Activated naive CD4-positive, alpha-beta T cell treated with anti-CD3 and anti-CD28 coated beads, Interleukin-2, amount 10 ng/mL, durations not matched to agents 7 days and 5 days (primary cell): ENCODE measurements around the gene THBD.

Source experiments
- CTCF ChIA-PET: fragments of 350-600 bp; sonication (Branson Sonifier 250); formaldehyde crosslinking; loops from one replicate; lab custom pipeline; 2021; ENCODE audit warnings: antibody characterized with exemption; lab: Charles Lee
- DNase-seq: peaks from one replicate; pipeline ENCODE4 v3.0.0-alpha.2; 2020
- H3K27ac Mint-ChIP-seq: one replicate; pipeline ENCODE4 v1.8.0; 2021; ENCODE audit warnings: mild to moderate bottlenecking, moderate library complexity, mixed read lengths
- H3K27me3 Mint-ChIP-seq: one replicate; pipeline ENCODE4 v1.8.0; 2021; ENCODE audit warnings: mild to moderate bottlenecking, mixed read lengths
- H3K36me3 Mint-ChIP-seq: one replicate; pipeline ENCODE4 v1.8.0; 2021; ENCODE audit warnings: mixed read lengths
- H3K4me1 Mint-ChIP-seq: one replicate; pipeline ENCODE4 v1.8.0; 2021; ENCODE audit warnings: mixed read lengths
- H3K4me3 Mint-ChIP-seq: one replicate; pipeline ENCODE4 v1.8.0; 2021; ENCODE audit warnings: mild to moderate bottlenecking, moderate library complexity, mixed read lengths
- H3K9me3 Mint-ChIP-seq: one replicate; pipeline ENCODE4 v1.8.0; 2021; ENCODE audit warnings: mixed read lengths

The THBD gene

GRCh38 chr20:23078351-23079015, 29.0 kb upstream of the THBD start:
- Mint-ChIP-seq H3K9me3 (no peaks in the 10 kb centered on the region), H3K27me3 (peaks cover 15% of the 10 kb centered on the region), H3K4me1 (no peaks in the 10 kb centered on the region), H3K36me3 (no peaks in the 10 kb centered on the region), H3K27ac (no peak overlapping the region), H3K4me3 (no peak overlapping the region)
- CTCF ChIA-PET = no interaction called here
- no peak for DNase-seq

- Mint-ChIP-seq H3K4me3 (no peak overlapping the region), H3K36me3 (no peaks in the 10 kb centered on the region)
These were observed 27.8 kb upstream of the THBD start for GRCh38 chr20:23077277-23077676.

DNA sequence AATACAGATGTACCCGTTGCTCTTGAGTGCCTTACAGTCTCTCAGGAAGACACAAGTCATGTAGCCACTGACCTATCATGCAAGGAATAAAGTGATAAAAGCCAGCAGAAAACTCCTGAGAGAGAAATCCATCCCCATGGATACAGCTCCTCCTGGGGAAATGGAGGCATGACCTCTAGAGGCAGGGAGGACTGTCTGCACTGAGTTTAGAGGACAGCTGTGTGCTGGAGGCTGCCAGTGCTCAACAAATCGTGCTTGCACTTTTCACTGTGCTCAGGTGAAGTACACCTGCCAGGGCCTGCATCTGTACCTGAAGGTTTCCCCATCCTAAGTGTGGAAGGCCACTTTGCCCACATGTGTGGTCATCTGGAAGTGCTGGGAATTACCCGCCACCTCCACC, 24.6 kb upstream of the THBD start:
- Mint-ChIP-seq H3K4me3 (no peak overlapping the region), H3K4me1 (no peaks in the 10 kb centered on the region), H3K27me3 (peaks cover 6% of the 10 kb centered on the region), H3K27ac (no peak overlapping the region), H3K36me3 (no peaks in the 10 kb centered on the region), H3K9me3 (no peaks in the 10 kb centered on the region)
- CTCF ChIA-PET = no interaction called here
- no peak for DNase-seq

More at GRCh38 chr20:23077277-23077676, 27.8 kb upstream of the THBD start:
- DNase-seq = no peak
- Mint-ChIP-seq H3K27ac (no peak overlapping the region), H3K27me3 (peaks cover 15% of the 10 kb centered on the region), H3K4me1 (no peaks in the 10 kb centered on the region), H3K9me3 (no peaks in the 10 kb centered on the region)
- CTCF ChIA-PET = no interaction called here

GRCh38 chr20:23072892-23073586, 23.6 kb upstream of the THBD start:
- Mint-ChIP-seq H3K36me3 (no peaks in the 10 kb centered on the region), H3K4me1 (no peaks in the 10 kb centered on the region), H3K27me3 (peaks cover 3% of the 10 kb centered on the region), H3K27ac (no peak overlapping the region), H3K4me3 (no peak overlapping the region), H3K9me3 (no peaks in the 10 kb centered on the region)
- CTCF ChIA-PET = no interaction called here
- no peak for DNase-seq

GRCh38 chr20:23071996-23072395, 22.5 kb upstream of the THBD start:
- no peaks in the 10 kb centered on the region for H3K4me1 Mint-ChIP-seq
- no peak overlapping the region for H3K27ac Mint-ChIP-seq
- H3K36me3 Mint-ChIP-seq = no peaks in the 10 kb centered on the region
- H3K9me3 Mint-ChIP-seq = no peaks in the 10 kb centered on the region
- no peak overlapping the region for H3K4me3 Mint-ChIP-seq
- CTCF ChIA-PET = no interaction called here
- DNase-seq = no peak
- H3K27me3 Mint-ChIP-seq = no peaks in the 10 kb centered on the region

DNA sequence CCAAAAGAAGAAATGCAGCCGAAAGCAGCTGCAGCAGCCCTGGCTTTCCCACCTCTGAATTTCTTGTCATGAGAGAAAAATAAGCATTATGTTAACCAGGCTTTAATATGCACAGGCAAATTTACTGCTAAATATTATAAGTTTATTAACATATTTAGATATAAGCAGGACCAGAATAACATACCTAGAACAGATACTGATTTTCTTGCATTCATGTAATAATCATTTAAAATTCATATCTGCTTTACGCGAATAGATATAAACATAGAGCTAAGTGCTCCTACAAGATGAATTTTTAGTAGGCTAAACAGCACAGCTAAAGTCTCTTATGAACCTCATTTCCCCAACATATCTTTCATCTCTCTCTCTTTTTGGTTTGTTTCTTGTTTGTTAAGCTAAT, 21.9 kb upstream of the THBD start:
- no peak overlapping the region for H3K27ac Mint-ChIP-seq
- no peaks in the 10 kb centered on the region for H3K36me3 Mint-ChIP-seq
- H3K9me3 Mint-ChIP-seq = no peaks in the 10 kb centered on the region
- no peaks in the 10 kb centered on the region for H3K4me1 Mint-ChIP-seq
- H3K27me3 Mint-ChIP-seq = no peaks in the 10 kb centered on the region
- no peak for DNase-seq
- H3K4me3 Mint-ChIP-seq = no peak overlapping the region
- CTCF ChIA-PET = no interaction called here

- Mint-ChIP-seq H3K4me3 (no peak overlapping the region), H3K4me1 (no peaks in the 10 kb centered on the region), H3K9me3 (no peaks in the 10 kb centered on the region), H3K36me3 (no peaks in the 10 kb centered on the region), H3K27me3 (no peaks in the 10 kb centered on the region), H3K27ac (no peak overlapping the region)
- CTCF ChIA-PET = no interaction called here
- no peak for DNase-seq
These were observed 19.6 kb upstream of the THBD start for GRCh38 chr20:23069108-23069507.

- no peaks in the 10 kb centered on the region for H3K27me3 Mint-ChIP-seq
- no peak for DNase-seq
- CTCF ChIA-PET = no interaction called here
- no peak overlapping the region for H3K27ac Mint-ChIP-seq
- H3K4me3 Mint-ChIP-seq = no peak overlapping the region
- H3K9me3 Mint-ChIP-seq = no peaks in the 10 kb centered on the region
- no peaks in the 10 kb centered on the region for H3K36me3 Mint-ChIP-seq
- H3K4me1 Mint-ChIP-seq = no peaks in the 10 kb centered on the region
These were observed 18.8 kb upstream of the THBD start for GRCh38 chr20:23068283-23068682.

- Mint-ChIP-seq H3K36me3 (no peaks in the 10 kb centered on the region), H3K4me3 (no peak overlapping the region), H3K9me3 (no peaks in the 10 kb centered on the region), H3K27ac (no peak overlapping the region), H3K27me3 (peaks cover 8% of the 10 kb centered on the region), H3K4me1 (no peaks in the 10 kb centered on the region)
- DNase-seq = no peak
- CTCF ChIA-PET = interaction anchor here (1.5 kb wide), 1 partner anchor 375 kb away, joined by 4 read pairs; no protein-coding TSS in a partner anchor
These were observed 17.3 kb upstream of the THBD start for GRCh38 chr20:23066772-23067171.

DNA sequence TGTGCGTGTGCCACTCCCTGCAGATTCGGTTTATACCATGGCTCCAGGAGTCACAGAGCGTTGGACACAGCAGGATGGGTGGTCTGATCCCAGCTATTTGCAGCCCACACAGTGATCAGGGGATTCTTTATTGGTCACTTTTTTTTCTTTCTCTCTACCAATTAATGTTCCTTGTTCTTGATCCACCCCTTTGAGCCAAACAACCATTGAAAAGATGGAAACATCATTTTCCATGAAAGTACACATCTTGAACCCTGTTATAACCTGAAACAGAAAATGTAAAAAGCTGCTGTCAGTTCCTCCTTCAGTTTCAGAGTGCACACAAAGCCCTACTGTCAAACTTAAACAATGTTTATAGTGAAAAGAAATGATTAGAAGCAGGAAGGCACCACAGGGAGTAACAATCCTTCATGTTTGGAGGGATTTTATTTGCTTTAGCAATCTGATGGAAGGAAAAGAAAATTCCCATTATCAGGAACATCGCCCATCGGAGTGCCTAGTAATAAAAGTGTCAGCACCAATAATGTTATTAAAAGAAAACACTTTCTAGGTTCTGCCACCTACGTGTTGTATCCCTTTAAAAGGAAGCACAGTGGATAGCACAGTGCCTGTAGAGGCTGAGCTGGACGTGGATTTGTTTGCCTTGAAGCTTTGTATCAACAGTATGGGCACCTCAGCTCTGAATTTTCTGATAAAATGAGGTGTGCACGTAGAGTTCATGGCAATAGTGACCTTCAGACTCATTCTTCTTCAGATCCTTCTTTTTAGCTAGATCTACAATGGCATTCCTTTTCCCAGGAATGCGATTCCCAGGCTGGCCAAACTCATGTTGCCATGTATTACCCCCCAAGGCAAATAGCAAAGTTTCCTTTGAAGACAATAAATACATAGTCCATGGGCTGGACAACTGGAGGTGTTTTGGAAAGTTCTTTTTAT, 16.1 kb upstream of the THBD start:
- Mint-ChIP-seq H3K27me3 (peaks cover 14% of the 10 kb centered on the region), H3K27ac (no peak overlapping the region), H3K4me3 (no peak overlapping the region), H3K9me3 (no peaks in the 10 kb centered on the region), H3K4me1 (no peaks in the 10 kb centered on the region), H3K36me3 (no peaks in the 10 kb centered on the region)
- no peak for DNase-seq
- CTCF ChIA-PET = interaction anchor here (1.0 kb wide), 2 partner anchors 12 to 14 kb away, joined by 3 read pairs; no protein-coding TSS in a partner anchor

DNA sequence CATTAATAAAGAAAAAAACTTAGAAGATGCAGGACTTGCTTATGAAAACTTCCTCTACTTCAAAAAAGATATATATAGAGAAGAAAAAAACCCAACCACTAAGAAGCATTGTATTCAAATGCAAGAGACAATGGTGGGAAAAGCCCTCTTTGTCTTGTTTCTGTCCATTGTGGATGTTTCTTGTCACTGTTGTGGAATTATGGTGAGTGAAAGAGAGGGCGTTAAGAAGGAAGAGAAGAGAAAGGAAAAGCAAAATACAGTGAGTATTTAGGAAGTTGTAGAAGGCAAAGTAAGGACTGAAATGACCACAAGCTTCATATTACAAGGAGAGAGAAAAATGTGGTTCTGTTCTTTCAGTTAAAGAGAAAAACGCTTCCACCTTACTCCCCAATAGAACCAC, 14.1 kb upstream of the THBD start:
- DNase-seq = no peak
- CTCF ChIA-PET = no interaction called here
- Mint-ChIP-seq H3K4me1 (no peaks in the 10 kb centered on the region), H3K4me3 (no peak overlapping the region), H3K27ac (no peak overlapping the region), H3K9me3 (no peaks in the 10 kb centered on the region), H3K36me3 (no peaks in the 10 kb centered on the region), H3K27me3 (peaks cover 16% of the 10 kb centered on the region)

DNA sequence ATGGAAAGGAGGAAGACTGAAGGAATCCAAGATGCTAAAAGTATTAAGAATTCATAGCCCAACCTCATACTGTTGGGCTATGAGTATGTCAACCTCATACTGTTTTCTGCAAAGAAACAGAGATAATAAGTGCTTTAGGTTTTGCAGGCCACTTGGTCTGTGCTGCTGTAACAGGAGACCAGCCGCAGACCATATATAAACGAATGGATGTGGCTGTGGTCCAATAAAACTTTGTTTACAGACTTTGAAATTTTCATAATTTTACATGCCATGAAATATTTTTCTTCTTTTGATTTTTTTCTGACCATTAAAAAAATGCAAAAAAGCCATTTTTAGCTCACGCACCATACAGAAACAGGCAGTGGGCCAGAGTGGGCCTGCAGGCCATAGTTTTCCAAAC, 13.7 kb upstream of the THBD start:
- Mint-ChIP-seq H3K27ac (no peak overlapping the region), H3K27me3 (peaks cover 16% of the 10 kb centered on the region), H3K4me1 (no peaks in the 10 kb centered on the region), H3K9me3 (no peaks in the 10 kb centered on the region), H3K36me3 (no peaks in the 10 kb centered on the region), H3K4me3 (no peak overlapping the region)
- DNase-seq = no peak
- CTCF ChIA-PET = no interaction called here

- H3K4me3 Mint-ChIP-seq = no peak overlapping the region
- H3K27ac Mint-ChIP-seq = no peak overlapping the region
- CTCF ChIA-PET = no interaction called here
- H3K36me3 Mint-ChIP-seq = no peaks in the 10 kb centered on the region
- peaks cover 16% of the 10 kb centered on the region for H3K27me3 Mint-ChIP-seq
- no peaks in the 10 kb centered on the region for H3K4me1 Mint-ChIP-seq
- DNase-seq = no peak
- no peaks in the 10 kb centered on the region for H3K9me3 Mint-ChIP-seq
These were observed 13.2 kb upstream of the THBD start for GRCh38 chr20:23062632-23063031.

- CTCF ChIA-PET = interaction anchor here (2.1 kb wide), 1 partner anchor 11 kb away, joined by 5 read pairs; no protein-coding TSS in a partner anchor
- no peak for DNase-seq
- no peaks in the 10 kb centered on the region for H3K9me3 Mint-ChIP-seq
These were observed 12.5 kb upstream of the THBD start for GRCh38 chr20:23061734-23062561.

More at GRCh38 chr20:23061734-23062561, 12.5 kb upstream of the THBD start:
- no peaks in the 10 kb centered on the region for H3K36me3 Mint-ChIP-seq
- no peak overlapping the region for H3K27ac Mint-ChIP-seq
- H3K4me3 Mint-ChIP-seq = no peak overlapping the region
- H3K27me3 Mint-ChIP-seq = peaks cover 16% of the 10 kb centered on the region
- H3K4me1 Mint-ChIP-seq = no peaks in the 10 kb centered on the region
